Smooth muscle cell of the brain vasculature (primary cell): Measurements from ENCODE around the gene YTHDF1.
"Not testable (repeated sequence)": the region's sequence is repeated elsewhere in the genome, so short reads cannot be mapped to it uniquely, and the experiment has no call there.

Source experiments
- DNase-seq: peaks from one replicate; pipeline ENCODE4 v3.0.0-alpha.2; 2012; ENCODE audit warnings: low read depth, low spot score

YTHDF1 gene

DNA sequence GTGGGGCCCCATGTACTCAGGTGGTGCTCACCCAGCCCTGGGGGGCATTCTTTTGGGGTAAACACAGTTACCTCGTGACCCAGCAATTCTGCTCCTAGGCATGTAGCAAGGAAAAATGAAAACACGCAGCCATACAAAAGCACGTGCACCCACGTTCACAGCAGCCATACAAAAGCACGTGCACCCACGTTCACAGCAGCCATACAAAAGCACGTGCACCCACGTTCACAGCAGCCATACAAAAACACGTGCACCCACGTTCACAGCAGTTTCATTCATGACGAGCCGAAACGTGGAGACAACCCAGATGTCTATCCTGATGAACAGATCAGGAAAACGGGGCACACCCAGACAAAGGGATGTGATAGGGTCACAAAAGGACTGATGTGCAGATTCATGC, 57.1 kb downstream of the YTHDF1 start:
- no peak for DNase-seq

- DNase-seq, result no peak
Measured at GRCh38 chr20:63158352-63158751, 57.6 kb downstream of the YTHDF1 start.

- not testable (repeated sequence) for DNase-seq
Measured at GRCh38 chr20:63157431-63157830, 58.5 kb downstream of the YTHDF1 start.

DNA sequence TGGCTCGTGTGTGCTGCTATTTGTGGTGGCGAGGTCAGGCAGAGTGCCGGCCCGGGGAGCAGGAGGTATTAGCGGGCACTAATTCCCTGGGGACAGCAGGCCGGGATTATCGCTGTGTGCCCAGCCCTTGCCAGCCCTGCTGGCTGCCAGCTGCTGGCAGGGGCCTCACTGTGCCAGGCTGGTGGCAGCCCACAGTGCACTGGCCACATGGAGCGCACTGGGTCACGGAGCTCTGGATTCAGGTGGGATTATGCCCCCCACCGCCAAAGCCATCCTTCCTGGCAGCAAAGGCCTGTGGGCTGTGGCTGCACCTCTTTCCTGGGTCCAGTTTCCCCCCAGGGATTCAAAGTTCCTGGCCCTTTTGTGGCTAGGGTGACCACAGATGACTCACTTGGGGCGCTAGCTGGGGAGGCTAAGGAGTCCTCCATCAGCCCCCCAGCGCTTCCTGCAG, 59.7 kb downstream of the YTHDF1 start:
- DNase-seq, result no peak

- no peak for DNase-seq
Measured at GRCh38 chr20:63155266-63156165, 60.4 kb downstream of the YTHDF1 start.

DNA sequence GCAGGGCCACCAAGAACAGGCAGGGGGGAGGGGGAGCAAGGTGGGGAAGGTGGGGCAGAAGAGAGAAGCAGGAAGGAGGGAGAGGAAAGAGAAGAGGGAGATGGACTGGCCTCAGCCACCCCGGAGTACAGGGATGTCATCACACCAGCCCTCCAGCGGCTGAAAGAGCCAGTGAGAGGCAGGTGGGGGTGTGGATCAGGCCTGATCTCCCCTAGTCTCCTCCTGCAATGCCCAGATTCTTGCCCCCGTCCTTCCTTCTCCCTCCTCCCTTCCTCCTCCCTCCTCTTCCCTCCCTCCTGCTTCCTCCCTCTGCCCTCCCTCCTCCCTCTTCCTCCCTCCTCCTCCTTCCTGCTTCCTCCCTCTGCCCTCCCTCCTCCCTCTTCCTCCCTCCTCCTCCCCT, 61.5 kb downstream of the YTHDF1 start:
- no peak for DNase-seq

DNA sequence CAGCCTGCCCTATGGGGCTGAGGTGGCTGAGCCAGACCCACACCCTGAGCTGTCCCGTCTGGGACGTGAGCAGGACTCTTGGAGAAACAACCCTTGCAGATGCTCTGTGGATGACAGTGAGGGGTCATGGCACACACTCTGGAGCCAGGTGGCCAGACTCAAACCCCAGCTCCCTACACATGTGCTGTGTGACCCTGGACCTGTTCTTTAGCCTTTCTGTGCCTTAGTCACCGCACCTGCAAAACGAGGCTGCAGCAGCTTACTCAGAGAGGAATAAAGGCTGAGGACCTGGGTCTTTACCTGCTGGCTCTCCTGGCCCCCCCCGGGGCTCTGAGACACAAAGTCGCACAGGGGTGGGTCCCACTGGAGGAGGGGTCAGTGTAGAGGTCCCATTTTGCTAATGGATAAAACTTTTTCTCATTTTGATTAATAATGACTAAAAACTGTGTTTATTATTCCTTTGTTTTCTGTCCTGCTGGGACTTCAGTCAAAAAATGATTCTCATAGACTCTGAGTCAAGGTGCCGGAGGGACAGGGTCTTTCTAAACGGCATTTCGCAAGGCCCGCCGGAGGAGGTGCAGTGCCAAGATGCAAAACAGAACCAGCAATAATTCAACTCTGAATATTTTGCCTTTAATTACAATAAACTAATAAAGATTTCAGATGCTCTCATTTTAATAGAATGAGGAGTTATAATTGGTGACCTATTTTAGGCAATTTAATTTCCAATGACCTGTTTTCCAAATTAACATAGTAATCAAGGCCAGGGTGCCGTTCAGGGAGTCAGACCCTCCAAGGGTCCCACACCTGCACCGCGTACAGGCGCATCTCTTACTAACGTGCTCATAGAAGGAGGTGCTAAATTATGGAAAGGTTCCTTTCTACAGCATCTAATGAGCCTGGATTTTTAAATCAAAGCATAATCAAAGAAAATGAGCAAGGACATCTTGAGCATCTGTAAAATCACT, 62.4 kb downstream of the YTHDF1 start:
- DNase-seq, result no peak

DNA sequence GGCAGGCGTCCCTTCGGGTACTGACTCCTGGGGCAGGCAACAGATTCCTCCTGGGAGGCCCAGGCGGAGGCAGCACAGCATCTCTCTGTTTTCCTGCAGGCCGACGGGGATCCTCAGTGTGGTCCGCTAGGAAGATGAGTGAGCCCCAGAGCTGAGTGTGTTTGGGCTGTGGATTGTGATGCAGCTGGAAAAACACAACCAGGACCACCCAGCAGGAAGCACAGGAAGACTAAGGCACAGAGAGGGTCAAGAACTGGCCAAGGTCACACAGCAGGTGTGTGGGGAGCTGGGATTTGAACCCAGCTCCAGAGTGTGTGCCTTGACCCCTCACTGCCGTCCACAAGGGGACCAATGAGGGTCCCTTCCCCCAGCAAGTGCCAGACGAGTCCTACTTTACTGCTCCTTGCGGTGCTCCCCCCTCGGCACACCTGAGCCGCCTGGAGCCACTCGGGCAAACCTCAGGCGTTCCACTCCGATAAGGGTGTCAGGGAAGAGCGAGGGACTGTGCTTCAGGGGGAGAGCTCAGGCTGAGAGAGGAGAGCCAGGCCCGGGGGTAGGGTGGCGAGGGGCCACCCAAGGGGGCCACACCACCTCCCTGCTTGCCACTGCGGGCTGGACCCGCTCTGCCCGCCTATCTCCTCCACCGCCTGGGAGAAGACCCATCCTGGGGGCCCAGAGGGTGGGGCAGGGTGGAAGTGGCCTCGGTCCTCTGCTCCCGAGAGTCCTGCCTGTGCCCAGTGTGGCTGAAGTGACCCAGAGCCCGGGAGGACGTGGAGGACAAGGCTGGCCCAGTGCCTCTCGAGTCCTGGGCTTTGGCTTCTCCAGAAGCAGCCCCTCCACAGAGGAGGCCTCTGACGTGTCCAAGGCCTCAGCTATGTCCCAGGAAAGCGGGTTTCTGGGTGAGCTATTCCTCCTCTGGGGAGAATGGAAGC, 63.3 kb downstream of the YTHDF1 start:
- no peak for DNase-seq

DNA sequence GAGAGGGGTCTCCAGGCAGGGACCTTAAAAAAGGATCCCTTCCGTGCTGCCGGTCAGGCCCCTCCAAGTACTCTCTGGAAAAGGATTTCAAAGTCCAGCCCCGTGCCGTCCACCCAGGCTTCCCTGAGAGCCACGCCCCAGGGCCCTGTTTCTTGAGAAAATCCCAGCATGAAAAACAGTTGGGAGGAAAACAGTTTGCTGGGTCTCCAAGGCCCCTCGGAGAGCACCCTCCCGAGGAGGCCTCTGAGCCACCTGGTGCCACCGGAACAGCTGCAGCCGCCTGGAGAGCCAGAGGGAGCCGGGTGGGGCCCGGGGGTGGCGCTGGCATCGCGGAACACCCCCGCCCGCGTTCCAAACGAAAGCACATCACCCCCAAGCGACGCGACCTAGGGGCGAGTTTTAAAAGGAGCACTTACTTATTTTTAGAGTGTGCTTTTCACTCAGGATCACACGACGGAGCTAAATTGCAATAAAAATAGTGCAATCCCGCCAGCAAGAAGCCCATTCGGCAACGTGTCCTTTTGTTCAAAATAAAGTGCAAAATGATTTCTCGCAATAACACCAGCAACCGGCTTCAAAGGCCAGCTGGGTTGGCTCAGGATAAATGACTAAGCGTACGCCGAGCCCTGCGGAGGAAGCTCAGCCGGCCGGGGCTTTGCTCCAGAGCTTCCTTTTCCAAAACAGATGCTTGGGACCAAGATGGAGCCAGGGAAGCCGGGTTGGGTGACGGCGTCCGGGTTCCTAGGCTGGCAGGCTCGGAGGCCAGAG, 64.2 kb downstream of the YTHDF1 start:
- DNase-seq, result no peak

- DNase-seq, result no peak
Measured at GRCh38 chr20:63150911-63151531, 64.9 kb downstream of the YTHDF1 start.

- no peak for DNase-seq
Measured at GRCh38 chr20:63150391-63150898, 65.5 kb downstream of the YTHDF1 start.

- DNase-seq, result no peak
Measured at GRCh38 chr20:63149531-63150192, 66.3 kb downstream of the YTHDF1 start.

DNA sequence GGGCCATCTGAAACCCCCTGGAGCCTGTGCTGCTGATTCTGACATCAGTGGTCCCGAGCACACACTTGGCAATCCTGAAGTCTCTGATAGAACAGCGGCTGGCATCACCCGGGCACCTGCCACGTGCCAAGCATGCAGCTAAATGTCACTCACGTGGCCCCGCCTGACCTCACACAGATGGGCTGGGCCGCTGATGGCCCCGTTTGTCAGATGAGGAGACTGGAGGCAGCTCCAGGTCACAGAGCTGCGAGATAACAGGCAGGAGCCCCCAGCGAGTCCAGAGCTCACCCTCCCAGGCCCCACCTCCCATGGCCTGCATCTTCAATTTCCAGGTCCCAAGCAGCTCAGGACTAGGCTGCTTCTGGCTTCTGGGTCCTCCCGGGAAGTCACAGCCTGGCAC, 67.2 kb downstream of the YTHDF1 start:
- no peak for DNase-seq

DNA sequence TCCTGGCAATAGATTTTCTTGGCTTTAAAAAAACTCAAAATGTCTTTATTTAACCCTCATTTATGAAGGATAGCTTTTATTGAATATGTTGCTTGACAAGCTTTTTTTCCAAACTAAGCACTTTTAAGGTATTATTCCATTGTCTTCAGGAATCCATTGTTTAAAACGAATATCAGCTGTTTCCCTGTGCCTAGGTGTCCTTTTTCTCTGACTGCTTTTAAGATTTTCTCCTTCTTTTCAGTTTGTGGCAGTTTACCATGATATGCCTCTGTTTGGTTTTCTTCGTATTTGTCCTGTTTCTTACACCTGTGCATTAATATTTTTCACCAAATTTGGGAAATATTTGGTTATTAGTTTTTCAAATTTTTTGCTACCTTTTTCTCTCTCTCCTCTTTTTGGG, 68.4 kb downstream of the YTHDF1 start:
- DNase-seq, result no peak
